ENCODE results near the gene PLAC1. TPM values are rescaled to one million over a fixed set of nuclear protein-coding genes. Genes with fewer than 3 reads are reported as not detected.

The PLAC1 gene
- total RNA-seq, 3 donors from 2014 or later (not counting 1 experiment from before 2014, with no cell fraction given), result not detected

DNA sequence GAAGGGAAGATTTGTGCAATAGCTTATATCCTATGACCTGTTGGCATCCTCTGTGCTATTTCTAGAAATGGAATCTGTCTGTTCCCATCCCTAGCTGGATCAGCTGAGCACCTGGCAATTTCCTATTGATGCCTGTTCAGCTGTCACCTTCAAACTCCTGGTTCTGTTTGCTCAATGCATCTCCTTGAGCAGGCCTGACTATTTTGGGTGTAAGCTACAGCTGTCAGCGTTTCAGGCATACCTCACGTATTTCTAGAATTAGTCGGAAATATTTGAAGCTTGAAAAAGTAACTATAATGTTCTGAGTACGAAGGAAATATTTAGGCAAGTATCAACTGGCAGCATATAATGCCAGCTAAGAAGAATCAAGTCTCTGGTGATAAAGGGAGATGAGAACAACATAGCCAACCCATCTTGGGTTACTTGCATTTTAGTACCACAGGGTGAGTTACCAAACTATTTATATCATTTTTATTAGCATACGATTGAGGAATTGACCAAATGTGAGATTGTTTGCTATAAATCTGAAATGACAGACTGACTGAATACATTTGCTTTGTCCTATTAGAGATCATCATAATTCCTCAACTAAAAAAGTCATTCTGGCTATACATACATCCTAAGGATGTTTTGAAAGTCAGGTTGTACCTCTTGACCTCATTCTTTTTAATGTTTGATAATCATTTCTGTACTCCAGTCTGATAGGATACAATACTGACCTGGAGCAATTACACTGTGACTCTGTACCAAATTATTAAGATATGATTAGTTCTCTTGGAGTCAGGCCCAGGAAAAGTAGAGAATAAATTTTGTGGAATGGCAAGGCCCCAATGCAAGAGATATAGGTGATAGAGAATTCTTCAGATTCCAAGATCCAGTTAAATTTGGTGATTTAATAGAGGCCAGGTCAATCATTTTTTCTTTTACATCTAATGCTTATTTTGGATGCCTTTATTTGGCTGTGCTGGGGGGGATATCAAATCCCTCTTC lies 36.4 kb upstream of the PLAC1 start:
- H3K27me3 ChIP-seq (ENCODE audit: control insufficient read depth, insufficient read depth, low read length), result no peaks in the 10 kb centered on the region
- H3K27ac ChIP-seq (ENCODE audit: low read length), result no peak overlapping the region
- H3K9me3 ChIP-seq (ENCODE audit: control insufficient read depth, insufficient read depth, low read length), result no peaks in the 10 kb centered on the region
- no peaks in the 10 kb centered on the region for H3K4me1 ChIP-seq (ENCODE audit: control insufficient read depth, insufficient read depth, low read length)
- H3K4me1 Mint-ChIP-seq, result peaks cover 0 to 20% of the 10 kb centered on the region in 2 donors
- WGBS (ENCODE audit: insufficient coverage), result 90% methylated on average over 4 of the region's 5 CpGs
- TF ChIP-seq, protein P1, sequence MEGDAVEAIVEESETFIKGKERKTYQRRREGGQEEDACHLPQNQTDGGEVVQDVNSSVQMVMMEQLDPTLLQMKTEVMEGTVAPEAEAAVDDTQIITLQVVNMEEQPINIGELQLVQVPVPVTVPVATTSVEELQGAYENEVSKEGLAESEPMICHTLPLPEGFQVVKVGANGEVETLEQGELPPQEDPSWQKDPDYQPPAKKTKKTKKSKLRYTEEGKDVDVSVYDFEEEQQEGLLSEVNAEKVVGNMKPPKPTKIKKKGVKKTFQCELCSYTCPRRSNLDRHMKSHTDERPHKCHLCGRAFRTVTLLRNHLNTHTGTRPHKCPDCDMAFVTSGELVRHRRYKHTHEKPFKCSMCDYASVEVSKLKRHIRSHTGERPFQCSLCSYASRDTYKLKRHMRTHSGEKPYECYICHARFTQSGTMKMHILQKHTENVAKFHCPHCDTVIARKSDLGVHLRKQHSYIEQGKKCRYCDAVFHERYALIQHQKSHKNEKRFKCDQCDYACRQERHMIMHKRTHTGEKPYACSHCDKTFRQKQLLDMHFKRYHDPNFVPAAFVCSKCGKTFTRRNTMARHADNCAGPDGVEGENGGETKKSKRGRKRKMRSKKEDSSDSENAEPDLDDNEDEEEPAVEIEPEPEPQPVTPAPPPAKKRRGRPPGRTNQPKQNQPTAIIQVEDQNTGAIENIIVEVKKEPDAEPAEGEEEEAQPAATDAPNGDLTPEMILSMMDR (IDR thresholded peaks at IDR 0.05), result no peak
- no peak overlapping the region for H3K4me3 Mint-ChIP-seq
- H3K36me3 ChIP-seq (ENCODE audit: control insufficient read depth, insufficient read depth, low read length), result no peaks in the 10 kb centered on the region
- no peak overlapping the region for H3K4me3 ChIP-seq (ENCODE audit: low read length)
- intact Hi-C loops (cut with micrococcal nuclease), result no loop called here
- no peak for DNase-seq
- peaks cover 0 to 21% of the 10 kb centered on the region in 2 donors for H3K27me3 Mint-ChIP-seq (ENCODE audit: low read depth in 2 of 2)
- no peak for ATAC-seq
- H3K36me3 Mint-ChIP-seq, result no peaks in the 10 kb centered on the region
- H3K27ac Mint-ChIP-seq, result no peak overlapping the region
- no peaks in the 10 kb centered on the region for H3K9me3 Mint-ChIP-seq

DNA sequence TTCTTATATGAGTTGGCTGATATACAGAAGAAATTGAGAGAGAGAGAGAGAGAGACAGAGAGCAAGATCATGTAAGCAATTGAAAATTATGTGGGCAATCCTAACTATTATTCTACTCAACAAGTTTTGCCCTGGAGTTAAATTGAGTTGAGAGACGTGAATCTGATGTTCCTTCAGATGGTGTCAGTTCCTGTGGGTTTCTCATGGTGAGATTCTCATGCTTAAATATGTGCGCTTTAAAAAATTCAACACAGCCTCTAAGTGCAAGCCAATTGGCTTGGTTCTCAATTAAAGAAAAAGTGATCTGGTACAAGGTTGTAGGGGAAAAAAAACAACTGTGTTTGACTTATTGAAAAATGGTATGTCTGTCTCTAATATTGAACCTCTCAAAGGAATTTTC lies 35.4 kb upstream of the PLAC1 start:
- H3K4me1 Mint-ChIP-seq, result peaks cover 0 to 20% of the 10 kb centered on the region in 2 donors
- intact Hi-C loops (cut with micrococcal nuclease), result no loop called here
- 100% methylated on average over 1 of the region's 2 CpGs for WGBS (ENCODE audit: insufficient coverage)
- H3K4me3 ChIP-seq (ENCODE audit: low read length), result no peak overlapping the region
- peaks cover 0 to 24% of the 10 kb centered on the region in 2 donors for H3K27me3 Mint-ChIP-seq (ENCODE audit: low read depth in 2 of 2)
- no peaks in the 10 kb centered on the region for H3K36me3 ChIP-seq (ENCODE audit: control insufficient read depth, insufficient read depth, low read length)
- TF ChIP-seq, protein P1 (IDR thresholded peaks at IDR 0.05), result no peak
- DNase-seq (no peak), ATAC-seq (peak in 2 of 3 donors; percentile 59 to 76)
- no peaks in the 10 kb centered on the region for H3K36me3 Mint-ChIP-seq
- H3K27me3 ChIP-seq (ENCODE audit: control insufficient read depth, insufficient read depth, low read length), result no peaks in the 10 kb centered on the region
- no peak overlapping the region for H3K4me3 Mint-ChIP-seq
- no peaks in the 10 kb centered on the region for H3K4me1 ChIP-seq (ENCODE audit: control insufficient read depth, insufficient read depth, low read length)
- peak overlapping the region in 1 of 2 donors; percentile 54 for H3K27ac Mint-ChIP-seq
- H3K9me3 ChIP-seq (ENCODE audit: control insufficient read depth, insufficient read depth, low read length), result no peaks in the 10 kb centered on the region
- H3K27ac ChIP-seq (ENCODE audit: low read length), result no peak overlapping the region
- no peaks in the 10 kb centered on the region for H3K9me3 Mint-ChIP-seq

DNA sequence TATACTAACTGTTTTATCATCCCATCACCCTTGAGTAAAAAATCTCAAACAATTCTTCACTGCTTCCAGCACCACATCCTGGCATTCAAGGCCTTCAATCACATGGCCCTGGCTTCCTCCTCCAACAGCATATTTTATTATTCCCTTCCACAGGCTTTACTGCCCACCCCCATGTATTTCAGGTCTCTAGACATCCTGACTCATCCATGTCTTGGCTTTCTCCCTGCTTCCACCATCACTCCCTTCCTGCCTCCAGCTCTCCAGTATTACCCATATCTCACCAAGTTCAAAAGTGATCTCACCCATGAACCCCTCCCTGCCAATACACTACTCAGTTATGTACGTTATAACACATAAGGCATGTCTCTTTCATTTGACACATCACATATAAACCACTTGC lies 34.7 kb upstream of the PLAC1 start:
- Mint-ChIP-seq H3K27me3 (ENCODE audit: low read depth in 2 of 2) (peaks cover 0 to 26% of the 10 kb centered on the region in 2 donors), H3K9me3 (no peaks in the 10 kb centered on the region), H3K27ac (peak overlapping the region in 1 of 2 donors; percentile 54), H3K4me1 (peaks cover 0 to 20% of the 10 kb centered on the region in 2 donors), H3K4me3 (no peak overlapping the region), H3K36me3 (no peaks in the 10 kb centered on the region)
- intact Hi-C loops (cut with micrococcal nuclease), result no loop called here
- H3K27me3 ChIP-seq (ENCODE audit: control insufficient read depth, insufficient read depth, low read length), result no peaks in the 10 kb centered on the region
- no peaks in the 10 kb centered on the region for H3K4me1 ChIP-seq (ENCODE audit: control insufficient read depth, insufficient read depth, low read length)
- TF ChIP-seq, protein P1 (IDR thresholded peaks at IDR 0.05), result no peak
- ATAC-seq (peak in 2 of 3 donors; percentile 44 to 73), DNase-seq (no peak)
- no peak overlapping the region for H3K4me3 ChIP-seq (ENCODE audit: low read length)
- no CpG with 5 or more reads among the region's 1 CpG for WGBS (ENCODE audit: insufficient coverage)
- H3K36me3 ChIP-seq (ENCODE audit: control insufficient read depth, insufficient read depth, low read length), result no peaks in the 10 kb centered on the region
- no peak overlapping the region for H3K27ac ChIP-seq (ENCODE audit: low read length)
- H3K9me3 ChIP-seq (ENCODE audit: control insufficient read depth, insufficient read depth, low read length), result no peaks in the 10 kb centered on the region
